PC-9 (cell line): ENCODE data around the gene FAM168A. TPM values are rescaled to one million over a fixed set of nuclear protein-coding genes. Genes with fewer than 3 reads are reported as not detected.

Experiments used
- BruUV-seq: library from RNA; stranded (reverse); fragments of 400-500 nt; replicated peaks from 2 replicates; lab custom pipeline; 2021; lab: Mats Ljungman, UMichigan
- CTCF ChIA-PET: fragments of 300-600 bp; sonication (Branson Sonifier 250); formaldehyde crosslinking; loops from one replicate; lab custom pipeline; 2022; ENCODE audit warnings: antibody characterized with exemption; lab: Charles Lee
- POLR2A ChIA-PET: fragments of 300-600 bp; sonication (Branson Sonifier 250); formaldehyde crosslinking; loops from one replicate; lab custom pipeline; 2022; ENCODE audit warnings: antibody characterized with exemption; ENCODE audit not compliant: unreplicated experiment; lab: Charles Lee
- DNase-seq, 2 experiments: peaks; one replicate each; pipeline versions ENCODE4 v3.0.0 to v3.0.0-alpha.2; 2015 to 2022; ENCODE audit warnings: mixed read lengths in 1 of 2
- H2AFZ ChIP-seq: fragments of 200-600 bp; sonication (generic); 2 replicates; pipeline ENCODE4 v1.8.1; 2017; ENCODE audit warnings: antibody characterized with exemption
- H3F3A ChIP-seq: fragments of 200-600 bp; sonication (generic); 2 replicates; pipeline ENCODE4 v1.8.1; 2017; ENCODE audit warnings: antibody characterized with exemption, mild to moderate bottlenecking, low read depth; ENCODE audit not compliant: insufficient read depth
- H3K27ac ChIP-seq: fragments of 200-600 bp; sonication (generic); 2 replicates; pipeline ENCODE4 v1.6.1; 2016; ENCODE audit warnings: mixed run types
- H3K27me3 ChIP-seq: fragments of 200-600 bp; sonication (generic); 2 replicates; pipeline ENCODE4 v1.6.1; 2016; ENCODE audit warnings: low read depth, mixed run types; ENCODE audit not compliant: insufficient read depth
- H3K36me3 ChIP-seq: fragments of 200-600 bp; sonication (generic); 2 replicates; pipeline ENCODE4 v1.6.1; 2016; ENCODE audit warnings: low read depth, mixed run types
- H3K4me1 ChIP-seq: fragments of 200-600 bp; sonication (generic); replicated peaks from 2 replicates; pipeline ENCODE4 v1.6.1; 2016; ENCODE audit warnings: mixed run types; ENCODE audit not compliant: insufficient read depth
- H3K4me2 ChIP-seq: fragments of 200-600 bp; sonication (generic); 2 replicates; pipeline ENCODE4 v1.6.1; 2017; ENCODE audit warnings: mixed run types
- H3K4me3 ChIP-seq: fragments of 200-600 bp; sonication (generic); 2 replicates; pipeline ENCODE4 v1.6.1; 2016; ENCODE audit warnings: mixed run types
- H3K79me2 ChIP-seq: fragments of 200-600 bp; sonication (generic); 2 replicates; pipeline ENCODE4 v1.6.1; 2017; ENCODE audit warnings: low read depth, mixed run types
- H3K9me2 ChIP-seq: fragments of 200-600 bp; sonication (generic); 2 replicates; pipeline ENCODE4 v1.8.1; 2017; ENCODE audit warnings: mild to moderate bottlenecking; ENCODE audit not compliant: insufficient read depth
- H3K9me3 ChIP-seq: fragments of 200-600 bp; sonication (generic); 2 replicates; pipeline ENCODE4 v1.8.1; 2016; ENCODE audit warnings: low read depth; ENCODE audit not compliant: insufficient read depth
- H4K20me1 ChIP-seq: fragments of 200-600 bp; sonication (generic); 2 replicates; pipeline ENCODE4 v1.8.1; 2017; ENCODE audit not compliant: insufficient read depth
- EZH2 ChIP-seq: fragments of 200-600 bp; sonication (generic); IDR thresholded peaks from 2 replicates; pipeline ENCODE4 v1.8.0; 2017; ENCODE audit warnings: antibody characterized with exemption, low read depth
- intact Hi-C: fragments of 100-400 bp; cut with micrococcal nuclease; formaldehyde crosslinking; loops from one replicate; pipeline ENCODE4 v1.10.0; 2022; ENCODE audit not compliant: unreplicated experiment
- total RNA-seq: library from RNA; stranded (reverse); gene quantifications from 2 replicates; pipeline ENCODE4 v1.2.3, GENCODE V29; 2021
- TF ChIP-seq, protein P1 (sequence below): fragments of 200-600 bp; sonication (generic); conservative IDR thresholded peaks from 2 replicates; pipeline ENCODE4 v1.6.1; 2017; ENCODE audit warnings: mixed run types, antibody characterized with exemption, mild to moderate bottlenecking, moderate library complexity

Gene FAM168A
- total RNA-seq, 1 experiment from 2014 or later, result 51.2 TPM

DNA sequence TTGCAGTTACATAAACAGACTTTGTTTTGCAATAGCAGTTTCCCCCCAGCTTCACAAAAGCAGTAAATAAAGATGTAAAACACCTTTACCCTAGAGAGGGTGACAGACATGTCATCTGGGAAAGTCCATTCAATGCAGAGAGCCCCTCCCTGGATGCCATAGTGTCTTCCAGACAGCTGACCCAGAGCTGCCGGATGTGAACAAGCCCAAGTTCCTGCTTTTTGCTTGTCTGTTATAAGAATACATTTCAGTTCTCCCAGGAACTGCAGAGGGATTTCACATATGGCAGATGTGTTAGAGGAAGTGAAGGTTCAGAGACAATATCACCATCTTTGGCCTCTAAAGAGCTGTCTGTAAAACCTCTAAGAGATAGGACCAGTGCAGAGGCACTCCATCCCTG lies 172.8 kb downstream of the FAM168A start:
- Histone ChIP-seq H3K79me2 (no peaks in the 10 kb centered on the region), H4K20me1 (no peaks in the 10 kb centered on the region), H2AFZ (no peak overlapping the region), H3K4me3 (no peak overlapping the region), H3K4me1 (no peaks in the 10 kb centered on the region), H3K27ac (no peak overlapping the region), H3K9me3 (no peaks in the 10 kb centered on the region), H3K27me3 (no peaks in the 10 kb centered on the region), H3K9me2 (no peaks in the 10 kb centered on the region), H3K4me2 (no peak overlapping the region), H3F3A (no peaks in the 10 kb centered on the region), H3K36me3 (no peaks in the 10 kb centered on the region)
- CTCF ChIA-PET, result no interaction called here
- no peak for DNase-seq
- no TSS peak for BruUV-seq
- POLR2A ChIA-PET, result no interaction called here
- TF ChIP-seq, protein P1, sequence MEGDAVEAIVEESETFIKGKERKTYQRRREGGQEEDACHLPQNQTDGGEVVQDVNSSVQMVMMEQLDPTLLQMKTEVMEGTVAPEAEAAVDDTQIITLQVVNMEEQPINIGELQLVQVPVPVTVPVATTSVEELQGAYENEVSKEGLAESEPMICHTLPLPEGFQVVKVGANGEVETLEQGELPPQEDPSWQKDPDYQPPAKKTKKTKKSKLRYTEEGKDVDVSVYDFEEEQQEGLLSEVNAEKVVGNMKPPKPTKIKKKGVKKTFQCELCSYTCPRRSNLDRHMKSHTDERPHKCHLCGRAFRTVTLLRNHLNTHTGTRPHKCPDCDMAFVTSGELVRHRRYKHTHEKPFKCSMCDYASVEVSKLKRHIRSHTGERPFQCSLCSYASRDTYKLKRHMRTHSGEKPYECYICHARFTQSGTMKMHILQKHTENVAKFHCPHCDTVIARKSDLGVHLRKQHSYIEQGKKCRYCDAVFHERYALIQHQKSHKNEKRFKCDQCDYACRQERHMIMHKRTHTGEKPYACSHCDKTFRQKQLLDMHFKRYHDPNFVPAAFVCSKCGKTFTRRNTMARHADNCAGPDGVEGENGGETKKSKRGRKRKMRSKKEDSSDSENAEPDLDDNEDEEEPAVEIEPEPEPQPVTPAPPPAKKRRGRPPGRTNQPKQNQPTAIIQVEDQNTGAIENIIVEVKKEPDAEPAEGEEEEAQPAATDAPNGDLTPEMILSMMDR, result no peak
- TF ChIP-seq EZH2, result no peak
- intact Hi-C loops, result no loop called here

DNA sequence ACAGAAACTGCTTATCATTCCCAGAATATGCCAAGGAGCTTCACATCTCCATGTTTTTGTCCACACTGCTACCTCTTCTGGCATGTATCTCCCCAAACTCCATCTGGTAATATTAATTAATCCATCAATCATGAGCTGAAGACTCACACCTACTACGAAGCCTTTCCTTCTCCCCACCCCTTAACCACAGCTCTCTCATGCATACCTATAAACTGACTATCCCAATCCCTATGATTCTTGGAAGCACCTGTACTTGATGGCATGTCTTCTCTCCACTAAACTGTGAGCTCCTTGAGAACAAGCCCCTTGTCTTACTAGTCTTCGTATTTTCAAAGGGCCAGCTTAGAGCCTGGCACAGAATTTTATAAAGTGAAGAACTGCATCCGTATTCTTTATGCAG lies 174.4 kb downstream of the FAM168A start:
- Histone ChIP-seq H3K4me3 (no peak overlapping the region), H2AFZ (no peak overlapping the region), H3K4me2 (no peak overlapping the region), H3K27ac (no peak overlapping the region), H3K79me2 (no peaks in the 10 kb centered on the region), H3K9me3 (no peaks in the 10 kb centered on the region), H3K36me3 (no peaks in the 10 kb centered on the region), H3K27me3 (no peaks in the 10 kb centered on the region), H4K20me1 (no peaks in the 10 kb centered on the region), H3K9me2 (no peaks in the 10 kb centered on the region), H3F3A (no peaks in the 10 kb centered on the region), H3K4me1 (no peaks in the 10 kb centered on the region)
- DNase-seq, result no peak
- BruUV-seq, result no TSS peak
- ChIA-PET CTCF (no interaction called here), POLR2A (interaction anchor here (0.5 to 0.7 kb wide), 2 partner anchors 83 to 273 kb away, joined by 3 to 5 read pairs; no protein-coding TSS in a partner anchor)
- no peak for TF ChIP-seq EZH2
- TF ChIP-seq, protein P1, result no peak
- intact Hi-C loops, result no loop called here

DNA sequence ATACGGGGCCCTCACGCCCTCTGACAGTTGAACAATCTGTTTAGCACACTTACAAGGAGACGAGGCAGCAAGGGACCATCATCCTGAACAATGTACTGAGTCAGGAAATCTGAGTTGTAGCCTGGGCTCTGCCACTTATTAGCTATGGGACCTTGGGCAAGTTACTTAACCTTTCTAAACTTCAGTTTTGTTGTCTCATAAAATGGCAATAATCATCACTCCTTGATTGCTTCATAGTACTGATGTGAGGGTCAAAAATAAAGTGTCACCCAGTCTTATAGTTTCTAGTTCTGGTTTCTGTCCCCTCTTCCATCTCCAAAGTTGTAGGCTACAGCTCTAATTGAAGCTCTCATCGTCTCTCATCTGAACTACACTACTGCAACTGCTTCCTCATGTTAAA lies 175.0 kb downstream of the FAM168A start:
- Histone ChIP-seq H3K79me2 (no peaks in the 10 kb centered on the region), H3F3A (no peaks in the 10 kb centered on the region), H3K4me3 (no peak overlapping the region), H3K4me2 (no peak overlapping the region), H4K20me1 (no peaks in the 10 kb centered on the region), H3K9me3 (no peaks in the 10 kb centered on the region), H3K9me2 (no peaks in the 10 kb centered on the region), H3K27me3 (no peaks in the 10 kb centered on the region), H3K36me3 (no peaks in the 10 kb centered on the region), H3K4me1 (no peaks in the 10 kb centered on the region), H2AFZ (no peak overlapping the region), H3K27ac (no peak overlapping the region)
- DNase-seq, result no peak
- CTCF ChIA-PET, result no interaction called here
- TF ChIP-seq, protein P1, result no peak
- no peak for TF ChIP-seq EZH2
- intact Hi-C loops, result no loop called here
- no TSS peak for BruUV-seq
- POLR2A ChIA-PET, result interaction anchor here (0.5 kb wide), 1 partner anchor 84 kb away, joined by 3 read pairs; no protein-coding TSS in a partner anchor
